ENCODE results near the gene RSL1D1. TPM values are rescaled to one million over a fixed set of nuclear protein-coding genes. Genes with fewer than 3 reads are reported as not detected.

Gene RSL1D1
- total RNA-seq, 2 experiments from 2014 or later, result 224 to 237 TPM

- ChIA-PET CTCF (interaction anchor here (1.8 to 3.8 kb wide), 4 partner anchors 14 to 52 kb away, joined by 6 to 37 read pairs (median 22); partner anchors contain the start of gene TXNDC11), POLR2A (interaction anchor here (0.7 to 6.2 kb wide), 3 partner anchors 11 to 151 kb away, joined by 3 to 168 read pairs (median 163); partner anchors contain the start of gene TXNDC11)
- intact Hi-C loops (cut with DNase I, micrococcal nuclease), result loop anchor here in 1 of 2 experiments (5.0 kb wide), 3 partner anchors 122 to 853 kb away; partner anchors contain the start of genes CLEC16A, DEXI, GSPT1 and SNN
- Histone ChIP-seq H3K36me3 (ENCODE audit: insufficient read depth, low read length) (peaks cover 1% of the 10 kb centered on the region), H3K4me3 (ENCODE audit: low read length) (peak overlapping the region; percentile 89), H3K27ac (ENCODE audit: low read depth in 1 of 2, low read length in 2 of 2) (peak overlapping the region; percentile 86 to 88), H3K4me1 (ENCODE audit: insufficient read depth, low read length) (peaks cover 74% of the 10 kb centered on the region), H3K27me3 (ENCODE audit: control insufficient read depth in 1 of 2, insufficient read depth in 2 of 2, low read length in 2 of 2) (no peaks in the 10 kb centered on the region), H3K9me3 (ENCODE audit: control insufficient read depth in 1 of 2, insufficient read depth in 1 of 2, low read length in 2 of 2) (no peaks in the 10 kb centered on the region)
- H3K27ac Mint-ChIP-seq, result peak overlapping the region; percentile 91
- H3K27me3 Mint-ChIP-seq, result no peaks in the 10 kb centered on the region
- H3K9me3 Mint-ChIP-seq, result no peaks in the 10 kb centered on the region
- peaks cover 55% of the 10 kb centered on the region for H3K36me3 Mint-ChIP-seq (ENCODE audit: low read depth)
- DNase-seq (no peak), ATAC-seq (ENCODE audit: poor library complexity) (no peak)
- H3K4me3 Mint-ChIP-seq, result peak overlapping the region; percentile 96
- no peak for TF ChIP-seq CTCF (IDR thresholded peaks at IDR 0.05)
- H3K4me1 Mint-ChIP-seq (ENCODE audit: low read depth), result peaks cover 83% of the 10 kb centered on the region
Measured at GRCh38 chr16:11794996-11795886, 56.1 kb downstream of the RSL1D1 start.

- H3K27me3 Mint-ChIP-seq, result no peaks in the 10 kb centered on the region
- no peaks in the 10 kb centered on the region for H3K9me3 Mint-ChIP-seq
- no peak for TF ChIP-seq CTCF (IDR thresholded peaks at IDR 0.05)
- Histone ChIP-seq H3K4me3 (ENCODE audit: low read length) (no peak overlapping the region), H3K4me1 (ENCODE audit: insufficient read depth, low read length) (peaks cover 66% of the 10 kb centered on the region), H3K27me3 (ENCODE audit: control insufficient read depth in 1 of 2, insufficient read depth in 2 of 2, low read length in 2 of 2) (no peaks in the 10 kb centered on the region), H3K9me3 (ENCODE audit: control insufficient read depth in 1 of 2, insufficient read depth in 1 of 2, low read length in 2 of 2) (no peaks in the 10 kb centered on the region), H3K36me3 (ENCODE audit: insufficient read depth, low read length) (peaks cover 3% of the 10 kb centered on the region), H3K27ac (ENCODE audit: low read depth in 1 of 2, low read length in 2 of 2) (peak overlapping the region; percentile 40 to 88)
- ATAC-seq (ENCODE audit: poor library complexity) (no peak), DNase-seq (no peak)
- H3K27ac Mint-ChIP-seq, result peak overlapping the region; percentile 91
- intact Hi-C loops (cut with DNase I, micrococcal nuclease), result no loop called here
- H3K4me1 Mint-ChIP-seq (ENCODE audit: low read depth), result peaks cover 79% of the 10 kb centered on the region
- ChIA-PET POLR2A (interaction anchor here (0.7 to 4.6 kb wide), 3 partner anchors 11 to 150 kb away, joined by 3 to 163 read pairs (median 7); partner anchors contain the start of gene TXNDC11), CTCF (interaction anchor here (1.8 kb wide), 1 partner anchor 18 kb away, joined by 6 read pairs; no protein-coding TSS in a partner anchor)
- peak overlapping the region; percentile 96 for H3K4me3 Mint-ChIP-seq
- H3K36me3 Mint-ChIP-seq (ENCODE audit: low read depth), result peaks cover 58% of the 10 kb centered on the region
Measured at GRCh38 chr16:11794447-11794846, 56.9 kb downstream of the RSL1D1 start.

- Histone ChIP-seq H3K4me1 (ENCODE audit: insufficient read depth, low read length) (peaks cover 64% of the 10 kb centered on the region), H3K4me3 (ENCODE audit: low read length) (no peak overlapping the region), H3K36me3 (ENCODE audit: insufficient read depth, low read length) (peaks cover 3% of the 10 kb centered on the region), H3K27ac (ENCODE audit: low read depth in 1 of 2, low read length in 2 of 2) (peak overlapping the region; percentile 23 to 36), H3K9me3 (ENCODE audit: control insufficient read depth in 1 of 2, insufficient read depth in 1 of 2, low read length in 2 of 2) (no peaks in the 10 kb centered on the region), H3K27me3 (ENCODE audit: control insufficient read depth in 1 of 2, insufficient read depth in 2 of 2, low read length in 2 of 2) (no peaks in the 10 kb centered on the region)
- ChIA-PET POLR2A (interaction anchor here (1.5 to 4.6 kb wide), 2 partner anchors 10 to 51 kb away, joined by 7 to 163 read pairs; partner anchors contain the start of gene TXNDC11), CTCF (no interaction called here)
- intact Hi-C loops (cut with DNase I, micrococcal nuclease), result no loop called here
- H3K36me3 Mint-ChIP-seq (ENCODE audit: low read depth), result peaks cover 60% of the 10 kb centered on the region
- ATAC-seq (ENCODE audit: poor library complexity), result no peak
- peak overlapping the region; percentile 91 for H3K27ac Mint-ChIP-seq
- no peaks in the 10 kb centered on the region for H3K27me3 Mint-ChIP-seq
- no peak for DNase-seq
- no peaks in the 10 kb centered on the region for H3K9me3 Mint-ChIP-seq
- H3K4me3 Mint-ChIP-seq, result peak overlapping the region; percentile 96
- TF ChIP-seq CTCF (IDR thresholded peaks at IDR 0.05), result no peak
- H3K4me1 Mint-ChIP-seq (ENCODE audit: low read depth), result peaks cover 77% of the 10 kb centered on the region
Measured at GRCh38 chr16:11793840-11794239, 57.5 kb downstream of the RSL1D1 start.
